GM12892 (cell line): ENCODE data around the gene SYK.

Experiments
- POLR2A ChIP-seq: IDR thresholded peaks from 2 replicates; pipeline ENCODE4 v1.6.1; 2011; ENCODE audit warnings: low read depth, low read length, control low read depth
- POLR2AphosphoS5 ChIP-seq: IDR thresholded peaks from 2 replicates; pipeline ENCODE4 v1.6.1; 2011; ENCODE audit warnings: low read depth, low read length, control low read depth

DNA sequence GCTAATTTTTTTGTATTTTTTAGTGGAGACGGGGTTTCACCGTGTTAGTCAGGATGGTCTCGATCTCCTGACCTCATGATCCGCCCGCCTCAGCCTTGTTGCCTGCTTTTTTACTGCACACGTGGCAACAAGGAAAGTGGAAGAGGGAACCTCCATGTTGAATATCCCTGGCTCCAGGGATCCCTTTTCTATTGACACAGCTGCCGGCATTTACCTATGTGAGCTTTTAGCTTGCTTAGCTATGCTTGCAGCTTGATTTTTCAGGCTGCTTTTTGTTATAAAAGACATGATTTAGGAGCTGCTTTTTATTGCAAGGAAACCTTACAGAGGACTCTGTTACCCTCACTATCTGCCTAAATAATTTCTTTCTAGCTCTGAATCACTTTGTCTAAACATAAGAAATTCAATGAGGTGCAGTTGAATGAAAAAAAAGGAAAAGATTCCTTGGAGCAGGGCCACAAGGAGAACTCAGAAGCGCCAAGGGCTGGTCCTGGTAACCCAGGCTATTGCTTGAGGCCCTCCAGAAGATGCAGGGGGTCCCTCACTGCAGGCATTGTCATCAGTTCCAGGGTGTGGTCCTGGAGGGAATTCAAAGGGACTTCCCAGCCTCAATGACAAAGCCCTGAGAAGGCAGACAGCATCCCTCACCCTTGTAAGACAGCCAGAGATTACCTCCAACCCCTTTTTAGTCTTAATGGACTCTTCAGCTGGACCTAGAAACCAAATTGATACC lies 89.9 kb downstream of the SYK start:
- no peak for TF ChIP-seq POLR2A
- TF ChIP-seq POLR2AphosphoS5 = no peak
